HTERT RPE-1 (cell line): ENCODE measurements around the gene TBX15.
"Not testable (repeated sequence)": the region's sequence is repeated elsewhere in the genome, so short reads cannot be mapped to it uniquely, and the experiment has no call there.

Source experiments
- in situ Hi-C: fragments of 300-500 bp; cut with MboI; formaldehyde crosslinking; loops from 4 replicates; pipeline ENCODE4 v1.14.3; 2020; ENCODE audit warnings: low sequenced_read_pairs

The TBX15 gene

GRCh38 chr1:118960567-118961136 lies 27.5 kb downstream of the TBX15 start:
- in situ Hi-C loops, result no loop called here

GRCh38 chr1:118960026-118960561 lies 28.0 kb downstream of the TBX15 start:
- in situ Hi-C loops, result no loop called here

- in situ Hi-C loops, result no loop called here
Measured at GRCh38 chr1:118958937-118959631, 29.1 kb downstream of the TBX15 start.

GRCh38 chr1:118958140-118958539 lies 30.0 kb downstream of the TBX15 start:
- in situ Hi-C loops, result no loop called here

- in situ Hi-C loops, result not testable (repeated sequence)
Measured at GRCh38 chr1:118957579-118957978, 30.6 kb downstream of the TBX15 start.

GRCh38 chr1:118954301-118954905 lies 33.7 kb downstream of the TBX15 start:
- in situ Hi-C loops, result no loop called here

- in situ Hi-C loops, result no loop called here
Measured at GRCh38 chr1:118951270-118951936, 36.7 kb downstream of the TBX15 start.

- in situ Hi-C loops, result no loop called here
Measured at GRCh38 chr1:118949315-118949714, 38.8 kb downstream of the TBX15 start.

GRCh38 chr1:118948846-118949245 lies 39.3 kb downstream of the TBX15 start:
- in situ Hi-C loops, result no loop called here

- in situ Hi-C loops, result no loop called here
Measured at GRCh38 chr1:118948351-118948750, 39.8 kb downstream of the TBX15 start.

GRCh38 chr1:118947790-118948189 lies 40.4 kb downstream of the TBX15 start:
- in situ Hi-C loops, result no loop called here

GRCh38 chr1:118947003-118947765 lies 41.0 kb downstream of the TBX15 start:
- in situ Hi-C loops, result no loop called here

- in situ Hi-C loops, result no loop called here
Measured at GRCh38 chr1:118945489-118945888, 42.7 kb downstream of the TBX15 start.

- in situ Hi-C loops, result no loop called here
Measured at GRCh38 chr1:118944546-118944945, 43.6 kb downstream of the TBX15 start.

GRCh38 chr1:118944133-118944532 lies 44.0 kb downstream of the TBX15 start:
- in situ Hi-C loops, result no loop called here

GRCh38 chr1:118940957-118941356 lies 47.2 kb downstream of the TBX15 start:
- in situ Hi-C loops, result no loop called here

- in situ Hi-C loops, result no loop called here
Measured at GRCh38 chr1:118937413-118938072, 50.6 kb downstream of the TBX15 start.

- in situ Hi-C loops, result no loop called here
Measured at GRCh38 chr1:118934706-118935105, 53.4 kb downstream of the TBX15 start.

GRCh38 chr1:118933051-118933781 lies 54.9 kb downstream of the TBX15 start:
- in situ Hi-C loops, result no loop called here

GRCh38 chr1:118931876-118932275 lies 56.3 kb downstream of the TBX15 start:
- in situ Hi-C loops, result no loop called here
